RWPE2 (cell line): ENCODE measurements around the gene VPS39.

Source experiments
- ATAC-seq: fragments of 200-7000 bp; cut with Tn5 transposase; 3 replicates; pipeline ENCODE4 v1.9.1; 2021; ENCODE audit warnings: low read depth
- DNase-seq: peaks from one replicate; pipeline ENCODE4 v3.0.0-alpha.2; 2020; ENCODE audit warnings: low spot score
- H3K27ac ChIP-seq: fragments of 450-650 bp; 2 replicates; pipeline ENCODE4 v1.5.1; 2017; ENCODE audit warnings: mild to moderate bottlenecking; ENCODE audit not compliant: poor library complexity, severe bottlenecking
- H3K27me3 ChIP-seq: fragments of 250-450 bp; sonication (Bioruptor Pico); 2 replicates; pipeline ENCODE4 v1.5.1; 2021; ENCODE audit warnings: mild to moderate bottlenecking, moderate library complexity; ENCODE audit not compliant: insufficient read depth, poor library complexity, severe bottlenecking
- H3K36me3 ChIP-seq: fragments of 250-450 bp; sonication (Bioruptor Pico); 2 replicates; pipeline ENCODE4 v1.5.1; 2020; ENCODE audit warnings: low read depth, mild to moderate bottlenecking, moderate library complexity
- H3K4me1 ChIP-seq: fragments of 250-450 bp; sonication (Bioruptor Pico); 2 replicates; pipeline ENCODE4 v1.5.1; 2021; ENCODE audit warnings: mild to moderate bottlenecking, moderate library complexity; ENCODE audit not compliant: insufficient read depth, poor library complexity, severe bottlenecking
- H3K4me3 ChIP-seq: fragments of 250-450 bp; sonication (Bioruptor Pico); 2 replicates; pipeline ENCODE4 v1.5.1; 2021; ENCODE audit warnings: mild to moderate bottlenecking, moderate library complexity; ENCODE audit not compliant: severe bottlenecking
- H3K9me3 ChIP-seq: fragments of 250-450 bp; sonication (Bioruptor Pico); 2 replicates; pipeline ENCODE4 v1.5.1; 2021; ENCODE audit warnings: mild to moderate bottlenecking, moderate library complexity; ENCODE audit not compliant: severe bottlenecking
- TF ChIP-seq, protein P1 (sequence below): fragments of 450-650 bp; IDR thresholded peaks from one replicate; pipeline ENCODE4 v1.5.1; 2017; ENCODE audit warnings: mild to moderate bottlenecking, moderate library complexity; ENCODE audit not compliant: poor library complexity, severe bottlenecking

VPS39 gene

GRCh38 chr15:42165106-42165505, 43.0 kb downstream of the VPS39 start:
- no peak overlapping the region for H3K4me3 ChIP-seq
- no peak for DNase-seq
- ATAC-seq = no peak
- H3K4me1 ChIP-seq = no peaks in the 10 kb centered on the region
- peaks cover 95% of the 10 kb centered on the region for H3K36me3 ChIP-seq
- TF ChIP-seq, protein P1, sequence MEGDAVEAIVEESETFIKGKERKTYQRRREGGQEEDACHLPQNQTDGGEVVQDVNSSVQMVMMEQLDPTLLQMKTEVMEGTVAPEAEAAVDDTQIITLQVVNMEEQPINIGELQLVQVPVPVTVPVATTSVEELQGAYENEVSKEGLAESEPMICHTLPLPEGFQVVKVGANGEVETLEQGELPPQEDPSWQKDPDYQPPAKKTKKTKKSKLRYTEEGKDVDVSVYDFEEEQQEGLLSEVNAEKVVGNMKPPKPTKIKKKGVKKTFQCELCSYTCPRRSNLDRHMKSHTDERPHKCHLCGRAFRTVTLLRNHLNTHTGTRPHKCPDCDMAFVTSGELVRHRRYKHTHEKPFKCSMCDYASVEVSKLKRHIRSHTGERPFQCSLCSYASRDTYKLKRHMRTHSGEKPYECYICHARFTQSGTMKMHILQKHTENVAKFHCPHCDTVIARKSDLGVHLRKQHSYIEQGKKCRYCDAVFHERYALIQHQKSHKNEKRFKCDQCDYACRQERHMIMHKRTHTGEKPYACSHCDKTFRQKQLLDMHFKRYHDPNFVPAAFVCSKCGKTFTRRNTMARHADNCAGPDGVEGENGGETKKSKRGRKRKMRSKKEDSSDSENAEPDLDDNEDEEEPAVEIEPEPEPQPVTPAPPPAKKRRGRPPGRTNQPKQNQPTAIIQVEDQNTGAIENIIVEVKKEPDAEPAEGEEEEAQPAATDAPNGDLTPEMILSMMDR = no peak
- H3K9me3 ChIP-seq = no peaks in the 10 kb centered on the region
- H3K27me3 ChIP-seq = no peaks in the 10 kb centered on the region
- H3K27ac ChIP-seq = no peak overlapping the region

GRCh38 chr15:42163947-42164550, 44.1 kb downstream of the VPS39 start:
- no peaks in the 10 kb centered on the region for H3K4me1 ChIP-seq
- no peak overlapping the region for H3K27ac ChIP-seq
- TF ChIP-seq, protein P1 = no peak
- H3K9me3 ChIP-seq = no peaks in the 10 kb centered on the region
- H3K4me3 ChIP-seq = no peak overlapping the region
- peaks cover 90% of the 10 kb centered on the region for H3K36me3 ChIP-seq
- ATAC-seq (no peak), DNase-seq (no peak)
- H3K27me3 ChIP-seq = no peaks in the 10 kb centered on the region

DNA sequence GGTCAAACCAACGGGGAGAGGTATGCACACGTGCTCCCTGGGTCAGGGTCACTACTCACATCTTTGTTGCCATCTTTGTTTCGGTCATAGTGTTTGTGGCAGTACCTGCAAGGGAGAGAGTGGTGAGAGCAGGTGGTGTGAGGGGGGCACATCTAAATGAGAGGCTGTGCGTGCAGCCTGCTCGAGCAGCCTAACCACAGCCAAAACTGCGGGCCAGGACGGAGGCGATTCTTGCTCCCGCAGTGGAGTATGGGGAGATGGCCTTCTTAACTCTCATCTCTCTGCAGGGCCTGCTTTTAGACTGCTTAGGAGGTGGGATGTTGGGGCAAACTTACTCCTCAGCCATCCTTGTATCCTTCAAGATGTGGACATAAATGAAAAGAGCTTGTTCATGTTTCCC, 44.8 kb downstream of the VPS39 start:
- H3K36me3 ChIP-seq = peaks cover 84% of the 10 kb centered on the region
- ATAC-seq (no peak), DNase-seq (no peak)
- peaks cover 4% of the 10 kb centered on the region for H3K4me1 ChIP-seq
- TF ChIP-seq, protein P1 = no peak
- no peaks in the 10 kb centered on the region for H3K27me3 ChIP-seq
- no peak overlapping the region for H3K27ac ChIP-seq
- H3K9me3 ChIP-seq = no peaks in the 10 kb centered on the region
- H3K4me3 ChIP-seq = no peak overlapping the region

DNA sequence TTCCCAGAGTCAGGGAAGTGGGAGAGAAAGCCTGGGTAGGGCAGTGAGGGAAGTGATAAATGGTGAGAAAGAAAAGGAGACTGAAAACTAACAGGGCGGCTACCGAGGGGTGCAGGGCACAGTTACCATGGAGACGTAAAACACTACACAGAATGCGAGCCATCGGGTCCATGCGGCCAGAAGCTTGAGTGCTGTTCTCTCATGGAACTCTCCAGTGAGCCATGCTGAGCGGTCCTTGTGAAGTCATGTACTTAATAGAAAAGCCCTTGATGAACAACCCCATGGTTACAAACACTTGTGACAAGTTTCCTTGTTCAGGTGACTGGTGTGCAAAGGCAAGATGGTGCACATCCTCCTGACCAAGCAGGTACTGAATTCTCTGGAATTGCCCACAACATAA, 48.0 kb downstream of the VPS39 start:
- no peaks in the 10 kb centered on the region for H3K27me3 ChIP-seq
- peaks cover 53% of the 10 kb centered on the region for H3K36me3 ChIP-seq
- TF ChIP-seq, protein P1 = no peak
- no peaks in the 10 kb centered on the region for H3K9me3 ChIP-seq
- no peak overlapping the region for H3K27ac ChIP-seq
- peaks cover 7% of the 10 kb centered on the region for H3K4me1 ChIP-seq
- H3K4me3 ChIP-seq = no peak overlapping the region
- ATAC-seq (no peak), DNase-seq (no peak)

GRCh38 chr15:42159381-42160015, 48.6 kb downstream of the VPS39 start:
- Histone ChIP-seq H3K36me3 (peaks cover 46% of the 10 kb centered on the region), H3K4me1 (peaks cover 7% of the 10 kb centered on the region), H3K27me3 (no peaks in the 10 kb centered on the region), H3K4me3 (no peak overlapping the region), H3K9me3 (no peaks in the 10 kb centered on the region), H3K27ac (no peak overlapping the region)
- ATAC-seq (no peak), DNase-seq (peak; percentile 65)
- TF ChIP-seq, protein P1 = no peak
